Right lobe of liver (tissue), 6 donors: ENCODE results near the gene SLC15A1. TPM values are rescaled to one million over a fixed set of nuclear protein-coding genes. Genes with fewer than 3 reads are reported as not detected.

Experiments
- ATAC-seq, 4 donors: fragments of 200-7000 bp; cut with Tn5 transposase; one replicate each; pipeline ENCODE4 v1.9.1; 2020; ENCODE audit warnings: mild to moderate bottlenecking in 4 of 4, moderate library complexity in 4 of 4
- DNase-seq, 3 donors: peaks; one replicate each; pipeline ENCODE4 v3.0.0-alpha.2; 2020
- H3K27ac ChIP-seq, 3 donors: fragments of 200-600 bp; one replicate each; pipeline ENCODE4 v1.8.0; 2022
- H3K27me3 ChIP-seq, 2 donors: fragments of 200-600 bp; one replicate each; pipeline ENCODE4 v1.8.0; 2022
- H3K36me3 ChIP-seq, 4 donors: fragments of 200-600 bp; sonication (generic) in 1 of 4; one replicate each; pipeline versions ENCODE4 v1.5.1 to v1.8.0; 2017 to 2022; ENCODE audit warnings: control low read depth in 1 of 4
- H3K4me1 ChIP-seq, 4 donors: fragments of 200-600 bp; sonication (generic) in 1 of 4; one replicate each; pipeline versions ENCODE4 v1.5.1 to v1.8.0; 2017 to 2022; ENCODE audit warnings: control low read depth in 1 of 4
- H3K4me3 ChIP-seq, 3 donors: fragments of 200-600 bp; one replicate each; pipeline ENCODE4 v1.8.0; 2022
- H3K9me3 ChIP-seq, 4 donors: fragments of 200-600 bp; sonication (generic) in 1 of 4; one replicate each; pipeline versions ENCODE4 v1.5.1 to v1.8.0; 2017 to 2022; ENCODE audit warnings: control low read depth in 1 of 4
- POLR2A ChIP-seq: fragments of 450-650 bp; IDR thresholded peaks from one replicate; pipeline ENCODE4 v1.6.1; 2017; ENCODE audit warnings: antibody characterized with exemption, mild to moderate bottlenecking
- WGBS: methylation state at CpG from one replicate; pipeline ENCODE4 v1.1.6; 2018; ENCODE audit warnings: low coverage, low lambda C conversion rate; ENCODE audit not compliant: insufficient coverage; ENCODE audit errors: missing lambda C conversion rate; 5-methylcytosine and 5-hydroxymethylcytosine counted together
- intact Hi-C, 2 donors: fragments of 100-400 bp; cut with DNase I; formaldehyde crosslinking; loops; one replicate each; pipeline versions ENCODE4 v1.11.2 to v1.14.1; 2022
- total RNA-seq, 6 experiments: library from RNA; depleted of rRNA in 2 of 6; stranded (reverse); fragments of >200 nt in 2 of 6; fragmentation: NEBNext Ultra II Directional in 3 of 6; extraction: Animal tissue kit (Norgen Biotek cat#: 25700) in 3 of 6; gene quantifications; one replicate each; pipeline versions ENCODE4 v1.1.0 to v1.2.4, GENCODE V29; 2016 to 2023
- TF ChIP-seq, protein P1 (sequence below), 4 donors: fragments of 200-600 bp in 3 of 4; fragments of 450-650 bp in 1 of 4; IDR thresholded peaks; one replicate each; pipeline versions ENCODE4 v1.5.1 to v1.8.0; 2016 to 2022; ENCODE audit warnings: antibody characterized with exemption in 4 of 4, mild to moderate bottlenecking in 2 of 4
- donor health status: DM: no; HTN: yes; CAD: no.
- donor health status: DM: no; HTN: no; CAD: no.
- donor health status: DM: no; HTN: no; CAD: no.
- donor health status: DM: no; HTN: yes; CAD: no.
- donor health status: DM: no; HTN: yes; CAD: no.

Gene SLC15A1
- total RNA-seq, 6 experiments from 2014 or later: 13.5 to 26.8 (median 17.3) TPM

- ATAC-seq: no peak
- no peaks in the 10 kb centered on the region for H3K36me3 ChIP-seq
- no peaks in the 10 kb centered on the region for H3K9me3 ChIP-seq
- intact Hi-C loops: no loop called here
- H3K4me3 ChIP-seq: no peak overlapping the region
- H3K4me1 ChIP-seq: peaks cover 0 to 4% (median 1%) of the 10 kb centered on the region in 4 donors
- 84% methylated on average over 7 of the region's 8 CpGs for WGBS
- peak in 1 of 3 donors; percentile 45 for DNase-seq
- TF ChIP-seq POLR2A: no peak
- TF ChIP-seq, protein P1, sequence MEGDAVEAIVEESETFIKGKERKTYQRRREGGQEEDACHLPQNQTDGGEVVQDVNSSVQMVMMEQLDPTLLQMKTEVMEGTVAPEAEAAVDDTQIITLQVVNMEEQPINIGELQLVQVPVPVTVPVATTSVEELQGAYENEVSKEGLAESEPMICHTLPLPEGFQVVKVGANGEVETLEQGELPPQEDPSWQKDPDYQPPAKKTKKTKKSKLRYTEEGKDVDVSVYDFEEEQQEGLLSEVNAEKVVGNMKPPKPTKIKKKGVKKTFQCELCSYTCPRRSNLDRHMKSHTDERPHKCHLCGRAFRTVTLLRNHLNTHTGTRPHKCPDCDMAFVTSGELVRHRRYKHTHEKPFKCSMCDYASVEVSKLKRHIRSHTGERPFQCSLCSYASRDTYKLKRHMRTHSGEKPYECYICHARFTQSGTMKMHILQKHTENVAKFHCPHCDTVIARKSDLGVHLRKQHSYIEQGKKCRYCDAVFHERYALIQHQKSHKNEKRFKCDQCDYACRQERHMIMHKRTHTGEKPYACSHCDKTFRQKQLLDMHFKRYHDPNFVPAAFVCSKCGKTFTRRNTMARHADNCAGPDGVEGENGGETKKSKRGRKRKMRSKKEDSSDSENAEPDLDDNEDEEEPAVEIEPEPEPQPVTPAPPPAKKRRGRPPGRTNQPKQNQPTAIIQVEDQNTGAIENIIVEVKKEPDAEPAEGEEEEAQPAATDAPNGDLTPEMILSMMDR (IDR thresholded peaks at IDR 0.05): no peak
- no peak overlapping the region for H3K27ac ChIP-seq
- no peaks in the 10 kb centered on the region for H3K27me3 ChIP-seq
Observed at GRCh38 chr13:98678741-98679140, 73.7 kb downstream of the SLC15A1 start.

DNA sequence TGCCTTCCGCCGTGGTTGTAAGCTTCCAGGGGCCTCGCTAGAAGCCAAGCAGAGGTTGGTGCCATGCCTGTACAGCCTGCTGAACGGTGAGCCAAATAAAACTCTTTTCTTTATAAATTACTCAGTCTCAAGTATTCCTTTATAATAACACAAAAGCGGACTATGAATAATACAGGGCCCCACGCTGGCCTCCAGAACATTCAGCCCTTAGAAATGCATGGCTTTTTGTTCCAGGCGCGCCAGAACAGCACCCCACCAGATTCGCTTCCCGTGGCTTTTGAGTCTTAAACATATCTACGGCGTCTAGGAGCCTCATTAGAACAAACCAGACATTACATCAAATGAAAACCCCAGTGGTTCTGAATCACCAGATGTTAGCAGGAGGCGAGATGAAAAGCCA, 75.1 kb downstream of the SLC15A1 start:
- no peaks in the 10 kb centered on the region for H3K27me3 ChIP-seq
- WGBS: 86% methylated on average over 12 of the region's 13 CpGs
- intact Hi-C loops: no loop called here
- peaks cover 0 to 15% (median 8%) of the 10 kb centered on the region in 4 donors for H3K4me1 ChIP-seq
- H3K9me3 ChIP-seq: no peaks in the 10 kb centered on the region
- DNase-seq: no peak
- no peaks in the 10 kb centered on the region for H3K36me3 ChIP-seq
- TF ChIP-seq, protein P1 (IDR thresholded peaks at IDR 0.05): no peak
- no peak overlapping the region for H3K27ac ChIP-seq
- no peak for ATAC-seq
- no peak overlapping the region for H3K4me3 ChIP-seq

DNA sequence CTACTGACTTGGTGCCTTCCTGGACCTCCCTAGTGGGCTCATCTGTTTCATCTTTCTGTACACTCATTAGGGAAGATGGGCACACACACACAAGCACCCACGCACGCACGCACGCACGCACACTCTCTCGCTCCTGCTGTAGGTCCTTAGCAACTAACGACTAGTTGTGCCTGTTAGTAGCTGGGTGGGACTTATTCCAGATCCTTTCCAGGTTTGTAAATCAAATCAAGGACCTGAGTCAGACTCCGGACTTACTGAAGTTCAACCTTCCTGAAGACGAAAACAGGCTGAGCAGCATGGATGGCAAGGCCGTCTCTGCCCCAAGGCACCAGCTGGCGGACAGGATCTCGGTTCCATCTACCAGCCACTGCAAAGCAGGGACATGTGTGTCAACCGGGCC, 76.2 kb downstream of the SLC15A1 start:
- no peak overlapping the region for H3K27ac ChIP-seq
- WGBS: 93% methylated on average over 3 of the region's 13 CpGs
- no peak for TF ChIP-seq POLR2A
- TF ChIP-seq, protein P1 (IDR thresholded peaks at IDR 0.05): no peak
- peaks cover 0 to 17% (median 9%) of the 10 kb centered on the region in 4 donors for H3K4me1 ChIP-seq
- H3K9me3 ChIP-seq: no peaks in the 10 kb centered on the region
- DNase-seq (no peak), ATAC-seq (no peak)
- no peaks in the 10 kb centered on the region for H3K36me3 ChIP-seq
- no peaks in the 10 kb centered on the region for H3K27me3 ChIP-seq
- intact Hi-C loops: no loop called here
- no peak overlapping the region for H3K4me3 ChIP-seq

DNA sequence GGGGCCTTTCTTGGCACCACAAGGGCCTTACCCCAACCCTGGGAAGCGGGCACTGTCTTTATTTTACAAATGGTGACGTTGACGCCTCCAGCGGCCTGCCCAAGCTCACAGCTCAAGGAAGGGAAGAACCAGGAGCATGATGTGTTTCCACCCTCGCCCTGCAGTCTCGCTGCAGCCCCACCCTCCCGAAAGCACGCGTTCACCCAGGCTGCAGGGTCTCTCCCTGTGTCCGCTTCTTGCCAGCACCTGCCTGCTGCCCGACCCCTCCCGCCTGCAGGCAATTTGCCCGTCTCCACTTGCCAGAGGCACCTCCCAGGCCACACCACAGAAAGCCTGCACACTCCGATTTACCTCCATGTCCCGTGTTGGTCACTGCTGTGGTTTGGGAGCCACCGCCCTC, 76.6 kb downstream of the SLC15A1 start:
- WGBS: 85% methylated on average over 7 of the region's 16 CpGs
- H3K4me3 ChIP-seq: no peak overlapping the region
- ATAC-seq (no peak), DNase-seq (no peak)
- no peak overlapping the region for H3K27ac ChIP-seq
- no peaks in the 10 kb centered on the region for H3K36me3 ChIP-seq
- no peaks in the 10 kb centered on the region for H3K27me3 ChIP-seq
- no peaks in the 10 kb centered on the region for H3K9me3 ChIP-seq
- TF ChIP-seq, protein P1 (IDR thresholded peaks at IDR 0.05): no peak
- no peak for TF ChIP-seq POLR2A
- peaks cover 0 to 17% (median 9%) of the 10 kb centered on the region in 4 donors for H3K4me1 ChIP-seq
- intact Hi-C loops: no loop called here

GRCh38 chr13:98675066-98675465, 77.4 kb downstream of the SLC15A1 start:
- H3K27ac ChIP-seq: no peak overlapping the region
- DNase-seq: no peak
- intact Hi-C loops: no loop called here

More at GRCh38 chr13:98675066-98675465, 77.4 kb downstream of the SLC15A1 start:
- no peaks in the 10 kb centered on the region for H3K27me3 ChIP-seq
- no peaks in the 10 kb centered on the region for H3K9me3 ChIP-seq
- TF ChIP-seq POLR2A: no peak
- TF ChIP-seq, protein P1 (IDR thresholded peaks at IDR 0.05): no peak
- no peaks in the 10 kb centered on the region for H3K36me3 ChIP-seq
- H3K4me3 ChIP-seq: no peak overlapping the region
- no peak for ATAC-seq
- H3K4me1 ChIP-seq: peaks cover 0 to 17% (median 9%) of the 10 kb centered on the region in 4 donors
- WGBS: 70% methylated on average over 10 of the region's 11 CpGs
